Coronary artery (tissue), 2 donors: ENCODE measurements around the gene SLF2.

ENCODE experiments used
- DNase-seq: peaks from one replicate; pipeline ENCODE4 v3.0.0-alpha.2; 2017; ENCODE audit warnings: low spot score
- H3K27ac ChIP-seq, 2 donors: fragments of 200-600 bp; sonication (generic); one replicate each; pipeline ENCODE4 v1.5.1; 2016 to 2019
- H3K4me3 ChIP-seq: fragments of 200-600 bp; sonication (generic); 2 replicates; pipeline ENCODE4 v1.5.1; 2016; ENCODE audit warnings: mild to moderate bottlenecking, moderate library complexity
- CTCF ChIP-seq: fragments of 200-600 bp; sonication (generic); IDR thresholded peaks from one replicate; pipeline ENCODE4 v1.5.1; 2019; ENCODE audit warnings: antibody characterized with exemption

SLF2 gene

GRCh38 chr10:100873827-100874326 lies 38.9 kb upstream of the SLF2 start:
- H3K27ac ChIP-seq, result no peak overlapping the region
- no peak for DNase-seq
- TF ChIP-seq CTCF, result no peak

GRCh38 chr10:100874702-100875483 lies 37.9 kb upstream of the SLF2 start:
- Histone ChIP-seq H3K4me3 (no peak overlapping the region), H3K27ac (no peak overlapping the region)
- no peak for TF ChIP-seq CTCF
- DNase-seq, result no peak

More at GRCh38 chr10:100873827-100874326, 38.9 kb upstream of the SLF2 start:
- no peak overlapping the region for H3K4me3 ChIP-seq

GRCh38 chr10:100875484-100876166 lies 37.1 kb upstream of the SLF2 start:
- no peak for TF ChIP-seq CTCF
- no peak for DNase-seq
- H3K27ac ChIP-seq, result no peak overlapping the region
- no peak overlapping the region for H3K4me3 ChIP-seq

- no peak overlapping the region for H3K27ac ChIP-seq
- no peak overlapping the region for H3K4me3 ChIP-seq
- DNase-seq, result no peak
- TF ChIP-seq CTCF, result no peak
Observed at GRCh38 chr10:100876585-100877460, 35.9 kb upstream of the SLF2 start.

- no peak overlapping the region for H3K27ac ChIP-seq
- TF ChIP-seq CTCF, result no peak
- no peak for DNase-seq
- no peak overlapping the region for H3K4me3 ChIP-seq
Observed at GRCh38 chr10:100877461-100877850, 35.3 kb upstream of the SLF2 start.

- Histone ChIP-seq H3K27ac (no peak overlapping the region), H3K4me3 (no peak overlapping the region)
- no peak for DNase-seq
- no peak for TF ChIP-seq CTCF
Observed at GRCh38 chr10:100878291-100878910, 34.4 kb upstream of the SLF2 start.
